H9 (cell line): ENCODE measurements around the gene ASB4. TPM values are rescaled to one million over a fixed set of nuclear protein-coding genes. Genes with fewer than 3 reads are reported as not detected.
A peak's percentile ranks its signal among the peaks of the same experiment; 100 is the strongest.

Experiments used
- DNase-seq: peaks from one replicate; pipeline ENCODE4 v3.0.0-alpha.2; 2017
- H2AFZ ChIP-seq: one replicate; pipeline ENCODE4 v1.6.1; 2013; ENCODE audit warnings: mild to moderate bottlenecking, low read length, control low read depth, moderate library complexity
- H2AK5ac ChIP-seq: 2 replicates; pipeline ENCODE4 v1.6.1; 2013; ENCODE audit warnings: low read length, control low read depth, mixed read lengths; ENCODE audit not compliant: insufficient read length
- H2BK120ac ChIP-seq: one replicate; pipeline ENCODE4 v1.6.1; 2013; ENCODE audit warnings: low read depth, mild to moderate bottlenecking, low read length, control low read depth, inconsistent platforms; ENCODE audit not compliant: poor library complexity, severe bottlenecking
- H2BK12ac ChIP-seq: 2 replicates; pipeline ENCODE4 v1.6.1; 2013; ENCODE audit warnings: low read length, control low read depth, mixed read lengths, low read depth; ENCODE audit not compliant: insufficient read length
- H2BK15ac ChIP-seq: 2 replicates; pipeline ENCODE4 v1.6.1; 2013; ENCODE audit warnings: low read depth, low read length, control low read depth
- H2BK20ac ChIP-seq: one replicate; pipeline ENCODE4 v1.6.1; 2013; ENCODE audit warnings: low read depth, mild to moderate bottlenecking, low read length, control low read depth, inconsistent platforms; ENCODE audit not compliant: poor library complexity, severe bottlenecking
- H2BK5ac ChIP-seq: 2 replicates; pipeline ENCODE4 v1.6.1; 2013; ENCODE audit warnings: low read length, control low read depth, mixed read lengths; ENCODE audit not compliant: insufficient read length
- H3K14ac ChIP-seq: 2 replicates; pipeline ENCODE4 v1.6.1; 2013; ENCODE audit warnings: low read length, control low read depth; ENCODE audit not compliant: insufficient read depth
- H3K18ac ChIP-seq: 2 replicates; pipeline ENCODE4 v1.6.1; 2013; ENCODE audit warnings: low read depth, mild to moderate bottlenecking, mixed read lengths, low read length, control low read depth; ENCODE audit not compliant: insufficient read length
- H3K23ac ChIP-seq: 2 replicates; pipeline ENCODE4 v1.6.1; 2013; ENCODE audit warnings: low read length, control low read depth, mixed read lengths, low read depth; ENCODE audit not compliant: insufficient read length
- H3K23me2 ChIP-seq: 2 replicates; pipeline ENCODE4 v1.6.1; 2013; ENCODE audit warnings: low read depth, mild to moderate bottlenecking, mixed read lengths, low read length, control low read depth; ENCODE audit not compliant: insufficient read length, poor library complexity, severe bottlenecking
- H3K27ac ChIP-seq: 2 replicates; pipeline ENCODE4 v1.5.1; 2013; ENCODE audit warnings: low read length, control low read depth, mixed read lengths, low read depth; ENCODE audit not compliant: insufficient read length
- H3K27me3 ChIP-seq: 2 replicates; pipeline ENCODE4 v1.6.1; 2013; ENCODE audit warnings: low read length, control low read depth, inconsistent platforms; ENCODE audit not compliant: insufficient read depth
- H3K4ac ChIP-seq: 2 replicates; pipeline ENCODE4 v1.6.1; 2013; ENCODE audit warnings: low read depth, mild to moderate bottlenecking, control low read depth, inconsistent platforms, low read length, moderate library complexity
- H3K4me1 ChIP-seq: 2 replicates; pipeline ENCODE4 v1.6.1; 2013; ENCODE audit warnings: low read length, control low read depth, inconsistent platforms; ENCODE audit not compliant: insufficient read depth
- H3K4me2 ChIP-seq: 2 replicates; pipeline ENCODE4 v1.6.1; 2013; ENCODE audit warnings: low read length, control low read depth, mixed read lengths; ENCODE audit not compliant: insufficient read length, insufficient read depth
- H3K56ac ChIP-seq: 2 replicates; pipeline ENCODE4 v1.6.1; 2013; ENCODE audit warnings: low read depth, mild to moderate bottlenecking, mixed read lengths, low read length, control low read depth; ENCODE audit not compliant: insufficient read length
- H3K79me1 ChIP-seq: 2 replicates; pipeline ENCODE4 v1.6.1; 2013; ENCODE audit warnings: low read depth, mild to moderate bottlenecking, moderate library complexity, low read length, control low read depth, inconsistent platforms; ENCODE audit not compliant: insufficient read depth, poor library complexity, severe bottlenecking
- H3K79me2 ChIP-seq: 2 replicates; pipeline ENCODE4 v1.6.1; 2013; ENCODE audit warnings: low read length, control low read depth, inconsistent platforms; ENCODE audit not compliant: insufficient read depth
- H3K9ac ChIP-seq: 2 replicates; pipeline ENCODE4 v1.6.1; 2013; ENCODE audit warnings: low read length, control low read depth, mixed read lengths; ENCODE audit not compliant: insufficient read length; ENCODE audit errors: extremely low read depth
- H3K9me3 ChIP-seq: one replicate; pipeline ENCODE4 v1.6.1; 2013; ENCODE audit warnings: low read depth, low read length, inconsistent platforms; ENCODE audit not compliant: control insufficient read depth
- H3T11ph ChIP-seq: one replicate; pipeline ENCODE4 v1.6.1; 2013; ENCODE audit warnings: mild to moderate bottlenecking, low read length, control low read depth, inconsistent platforms
- H4K20me1 ChIP-seq: one replicate; pipeline ENCODE4 v1.6.1; 2013; ENCODE audit not compliant: control insufficient read depth, insufficient read length, insufficient read depth
- H4K5ac ChIP-seq: 2 replicates; pipeline ENCODE4 v1.6.1; 2013; ENCODE audit warnings: low read depth, mild to moderate bottlenecking, mixed read lengths, low read length, control low read depth; ENCODE audit not compliant: insufficient read length
- H4K8ac ChIP-seq: replicated peaks from 2 replicates; pipeline ENCODE4 v1.6.1; 2013; ENCODE audit warnings: low read length, control low read depth, mixed read lengths, low read depth; ENCODE audit not compliant: insufficient read length
- H4K91ac ChIP-seq: 2 replicates; pipeline ENCODE4 v1.6.1; 2013; ENCODE audit warnings: low read depth, mild to moderate bottlenecking, moderate library complexity, mixed read lengths, low read length, control low read depth; ENCODE audit not compliant: insufficient read length
- H3K27ac Mint-ChIP-seq, 3 experiments: 2 replicates in 2 of 3; 3 replicates in 1 of 3; pipeline ENCODE4 v1.8.0; 2020 to 2021; ENCODE audit warnings: mixed read lengths in 3 of 3, mild to moderate bottlenecking in 1 of 3, moderate library complexity in 1 of 3
- H3K27me3 Mint-ChIP-seq: 2 replicates; pipeline ENCODE4 v1.8.0; 2021; ENCODE audit warnings: low read depth, mild to moderate bottlenecking, moderate library complexity, mixed read lengths
- H3K36me3 Mint-ChIP-seq, 3 experiments: 2 replicates in 2 of 3; 3 replicates in 1 of 3; pipeline ENCODE4 v1.8.0; 2020 to 2021; ENCODE audit warnings: low read depth in 3 of 3, mixed read lengths in 3 of 3; ENCODE audit not compliant: insufficient read depth in 1 of 3
- H3K4me1 Mint-ChIP-seq, 2 experiments: 2 replicates each; pipeline ENCODE4 v1.8.0; 2020; ENCODE audit warnings: mixed read lengths in 2 of 2
- H3K4me3 Mint-ChIP-seq, 2 experiments: 2 replicates in 1 of 2; 3 replicates in 1 of 2; pipeline ENCODE4 v1.8.0; 2020 to 2021; ENCODE audit warnings: mild to moderate bottlenecking in 2 of 2, mixed read lengths in 2 of 2, moderate library complexity in 1 of 2
- H3K9me3 Mint-ChIP-seq, 2 experiments: 2 replicates in 1 of 2; 3 replicates in 1 of 2; pipeline ENCODE4 v1.8.0; 2020; ENCODE audit warnings: mild to moderate bottlenecking in 2 of 2, mixed read lengths in 2 of 2, moderate library complexity in 1 of 2
- WGBS: extraction: QIAGEN DNeasy Blood & Tissue Kit; methylation state at CpG from one replicate; pipeline ENCODE4 v1.1.7; 2013; ENCODE audit warnings: missing lambda C conversion rate, low lambda C conversion rate, mixed read lengths; ENCODE audit not compliant: insufficient read length; ENCODE audit errors: extremely low coverage; 5-methylcytosine and 5-hydroxymethylcytosine counted together
- total RNA-seq: library from RNA; stranded (reverse); gene quantifications from 2 replicates; pipeline ENCODE4 v1.2.1, GENCODE V29; 2021
- TF ChIP-seq, protein P1 (sequence below): fragments of 200-600 bp; sonication (generic); conservative IDR thresholded peaks from 3 replicates; pipeline ENCODE4 v1.8.0; 2021; ENCODE audit warnings: antibody characterized with exemption, mild to moderate bottlenecking

The ASB4 gene
- total RNA-seq, 1 experiment from 2014 or later: not detected

DNA sequence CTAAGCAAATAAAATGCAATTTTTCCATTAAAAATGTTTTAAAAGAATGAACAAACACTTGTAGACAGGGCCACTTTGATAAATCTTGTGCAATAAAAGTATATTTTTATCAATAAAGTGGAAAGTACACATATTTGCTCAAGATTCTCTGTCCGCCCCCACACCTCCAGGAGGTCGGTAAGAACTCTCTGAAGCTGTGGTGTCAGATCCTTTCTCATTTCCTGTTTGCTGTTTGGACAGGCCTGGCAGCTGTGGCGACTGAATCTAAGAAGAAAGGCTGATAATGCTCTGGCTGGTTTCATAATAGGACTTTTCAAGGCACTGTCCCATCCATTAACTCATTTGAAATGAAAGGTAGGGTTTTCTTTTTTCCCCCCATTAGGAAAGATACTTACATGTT is 15.3 kb upstream of the ASB4 start:
- Mint-ChIP-seq H3K9me3 (no peaks in the 10 kb centered on the region), H3K27me3 (no peaks in the 10 kb centered on the region), H3K36me3 (no peaks in the 10 kb centered on the region; a peak in 1 of 7 replicates), H3K4me3 (no peak overlapping the region), H3K4me1 (peaks cover 34 to 41% of the 10 kb centered on the region in 2 experiments), H3K27ac (0 out of 7 replicates have a peak overlapping the region, but pooled peaks of 1 of the 3 experiments have one; percentile 34)
- Histone ChIP-seq H3T11ph (no peak overlapping the region), H2AFZ (no peak overlapping the region), H3K4me2 (no peak overlapping the region), H3K18ac (no peak overlapping the region), H2BK12ac (no peak overlapping the region), H2BK120ac (no peak overlapping the region), H4K8ac (no peak overlapping the region), H3K79me1 (no peaks in the 10 kb centered on the region), H2BK20ac (no peak overlapping the region), H3K27me3 (no peaks in the 10 kb centered on the region), H3K23ac (no peak overlapping the region), H3K4me1 (peaks cover 4% of the 10 kb centered on the region; the same call in 1 of the 2 replicates), H3K9ac (no peak overlapping the region), H3K9me3 (no peaks in the 10 kb centered on the region), H4K91ac (no peak overlapping the region), H2BK15ac (no peak overlapping the region), H3K79me2 (no peaks in the 10 kb centered on the region), H3K4ac (no peak overlapping the region), H4K20me1 (no peaks in the 10 kb centered on the region), H3K23me2 (no peaks in the 10 kb centered on the region), H2AK5ac (no peak overlapping the region), H3K14ac (no peak overlapping the region), H2BK5ac (no peak overlapping the region), H3K27ac (no peak overlapping the region), H4K5ac (no peak overlapping the region), H3K56ac (no peak overlapping the region)
- no peak for DNase-seq
- no CpG with 5 or more reads among the region's 3 CpGs for WGBS
- TF ChIP-seq, protein P1, sequence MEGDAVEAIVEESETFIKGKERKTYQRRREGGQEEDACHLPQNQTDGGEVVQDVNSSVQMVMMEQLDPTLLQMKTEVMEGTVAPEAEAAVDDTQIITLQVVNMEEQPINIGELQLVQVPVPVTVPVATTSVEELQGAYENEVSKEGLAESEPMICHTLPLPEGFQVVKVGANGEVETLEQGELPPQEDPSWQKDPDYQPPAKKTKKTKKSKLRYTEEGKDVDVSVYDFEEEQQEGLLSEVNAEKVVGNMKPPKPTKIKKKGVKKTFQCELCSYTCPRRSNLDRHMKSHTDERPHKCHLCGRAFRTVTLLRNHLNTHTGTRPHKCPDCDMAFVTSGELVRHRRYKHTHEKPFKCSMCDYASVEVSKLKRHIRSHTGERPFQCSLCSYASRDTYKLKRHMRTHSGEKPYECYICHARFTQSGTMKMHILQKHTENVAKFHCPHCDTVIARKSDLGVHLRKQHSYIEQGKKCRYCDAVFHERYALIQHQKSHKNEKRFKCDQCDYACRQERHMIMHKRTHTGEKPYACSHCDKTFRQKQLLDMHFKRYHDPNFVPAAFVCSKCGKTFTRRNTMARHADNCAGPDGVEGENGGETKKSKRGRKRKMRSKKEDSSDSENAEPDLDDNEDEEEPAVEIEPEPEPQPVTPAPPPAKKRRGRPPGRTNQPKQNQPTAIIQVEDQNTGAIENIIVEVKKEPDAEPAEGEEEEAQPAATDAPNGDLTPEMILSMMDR: no peak
